AG04449 (cell line): ENCODE data around the gene NPR3.

ENCODE experiments used
- CTCF ChIA-PET: fragments of 350-600 bp; formaldehyde crosslinking; extraction: SDS; loops from one replicate; lab custom pipeline; 2021; ENCODE audit warnings: antibody characterized with exemption; lab: Yijun Ruan, JAX
- POLR2A ChIA-PET: fragments of 400-600, 350-600 bp; formaldehyde crosslinking; extraction: SDS; loops from one replicate; lab custom pipeline; 2020; ENCODE audit warnings: antibody characterized with exemption, inconsistent platforms; lab: Yijun Ruan, JAX
- DNase-seq: peaks from one replicate; pipeline ENCODE4 v3.0.0-alpha.2; 2010; ENCODE audit warnings: low read depth, low spot score
- H3K4me3 ChIP-seq: 2 replicates; pipeline ENCODE4 v1.5.1; 2011; ENCODE audit warnings: low read depth, mild to moderate bottlenecking, control low read depth, low read length
- TF ChIP-seq, protein P1 (sequence below): IDR thresholded peaks from one replicate; pipeline ENCODE4 v1.5.1; 2011; ENCODE audit warnings: mild to moderate bottlenecking, moderate library complexity, low read length, control low read depth, inconsistent platforms; ENCODE audit not compliant: insufficient read depth; ENCODE audit errors: missing control alignments

The NPR3 gene

GRCh38 chr5:32771037-32771436 lies 59.9 kb downstream of the NPR3 start:
- TF ChIP-seq, protein P1, sequence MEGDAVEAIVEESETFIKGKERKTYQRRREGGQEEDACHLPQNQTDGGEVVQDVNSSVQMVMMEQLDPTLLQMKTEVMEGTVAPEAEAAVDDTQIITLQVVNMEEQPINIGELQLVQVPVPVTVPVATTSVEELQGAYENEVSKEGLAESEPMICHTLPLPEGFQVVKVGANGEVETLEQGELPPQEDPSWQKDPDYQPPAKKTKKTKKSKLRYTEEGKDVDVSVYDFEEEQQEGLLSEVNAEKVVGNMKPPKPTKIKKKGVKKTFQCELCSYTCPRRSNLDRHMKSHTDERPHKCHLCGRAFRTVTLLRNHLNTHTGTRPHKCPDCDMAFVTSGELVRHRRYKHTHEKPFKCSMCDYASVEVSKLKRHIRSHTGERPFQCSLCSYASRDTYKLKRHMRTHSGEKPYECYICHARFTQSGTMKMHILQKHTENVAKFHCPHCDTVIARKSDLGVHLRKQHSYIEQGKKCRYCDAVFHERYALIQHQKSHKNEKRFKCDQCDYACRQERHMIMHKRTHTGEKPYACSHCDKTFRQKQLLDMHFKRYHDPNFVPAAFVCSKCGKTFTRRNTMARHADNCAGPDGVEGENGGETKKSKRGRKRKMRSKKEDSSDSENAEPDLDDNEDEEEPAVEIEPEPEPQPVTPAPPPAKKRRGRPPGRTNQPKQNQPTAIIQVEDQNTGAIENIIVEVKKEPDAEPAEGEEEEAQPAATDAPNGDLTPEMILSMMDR = no peak
- DNase-seq = no peak
- H3K4me3 ChIP-seq = no peak overlapping the region
- ChIA-PET POLR2A (no interaction called here), CTCF (interaction anchor here (0.5 to 1.9 kb wide), 4 partner anchors 8 to 172 kb away, joined by 3 to 5 read pairs (median 4); no protein-coding TSS in a partner anchor)

GRCh38 chr5:32773944-32774343 lies 62.8 kb downstream of the NPR3 start:
- ChIA-PET CTCF (interaction anchor here (1.3 kb wide), 1 partner anchor 9 kb away, joined by 4 read pairs; no protein-coding TSS in a partner anchor), POLR2A (no interaction called here)

GRCh38 chr5:32776200-32776599 lies 65.1 kb downstream of the NPR3 start:
- ChIA-PET CTCF (no interaction called here), POLR2A (no interaction called here)
- DNase-seq = no peak
- H3K4me3 ChIP-seq = no peak overlapping the region
- TF ChIP-seq, protein P1 = no peak

More at GRCh38 chr5:32773944-32774343, 62.8 kb downstream of the NPR3 start:
- TF ChIP-seq, protein P1 = no peak
- no peak for DNase-seq
- H3K4me3 ChIP-seq = no peak overlapping the region

- TF ChIP-seq, protein P1 = no peak
- ChIA-PET CTCF (interaction anchor here (1.0 kb wide), 1 partner anchor 15 kb away, joined by 3 read pairs; no protein-coding TSS in a partner anchor), POLR2A (no interaction called here)
- no peak overlapping the region for H3K4me3 ChIP-seq
- DNase-seq = no peak
These were observed 66.1 kb downstream of the NPR3 start for GRCh38 chr5:32777222-32777621.

DNA sequence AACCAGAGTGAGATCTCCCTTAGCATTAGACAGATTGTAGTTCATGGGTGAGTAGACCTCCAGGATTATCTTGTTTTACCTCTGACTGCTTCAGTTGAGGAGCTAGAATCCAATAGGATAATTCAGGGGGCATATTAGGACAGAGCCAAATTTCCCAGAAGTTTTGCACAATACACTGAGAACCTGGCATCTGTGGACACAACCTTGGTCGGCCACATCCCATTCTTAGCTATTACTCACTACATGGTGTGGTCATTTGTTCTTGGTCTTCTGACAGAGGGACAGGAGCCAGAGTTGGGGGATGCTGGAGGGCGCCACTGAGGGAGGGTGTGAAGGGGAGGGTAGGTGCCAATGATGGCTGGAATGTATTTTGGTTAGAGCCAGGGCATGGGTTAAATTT lies 66.6 kb downstream of the NPR3 start:
- POLR2A ChIA-PET = no interaction called here
- H3K4me3 ChIP-seq = no peak overlapping the region
- TF ChIP-seq, protein P1 = no peak
- no peak for DNase-seq
- CTCF ChIA-PET = interaction anchor here (1.0 kb wide), 1 partner anchor 15 kb away, joined by 3 read pairs; no protein-coding TSS in a partner anchor

GRCh38 chr5:32778403-32778802 lies 67.3 kb downstream of the NPR3 start:
- ChIA-PET CTCF (interaction anchor here (1.1 to 1.6 kb wide), 2 partner anchors 12 to 138 kb away, joined by 4 read pairs; no protein-coding TSS in a partner anchor), POLR2A (no interaction called here)
- no peak overlapping the region for H3K4me3 ChIP-seq
- TF ChIP-seq, protein P1 = no peak
- DNase-seq = no peak
